ENCODE measurements around the gene DNMT3B. TPM values are rescaled to one million over a fixed set of nuclear protein-coding genes. Genes with fewer than 3 reads are reported as not detected.

DNMT3B gene
- total and polyA plus RNA-seq, 9 of the 15 experiments (the other 6 are each of a cell fraction or from before 2014, with no cell fraction given) = 9.3 to 74.8 (median 49.1) TPM

- Histone ChIP-seq H3K9ac (ENCODE audit: insufficient read depth in 1 of 2, low read depth in 2 of 2, low read length in 2 of 2) (no peak overlapping the region), H3K27me3 (ENCODE audit: control insufficient read depth in 2 of 2, insufficient read depth in 2 of 2, low read length in 2 of 2) (no peaks in the 10 kb centered on the region), H3K36me3 (ENCODE audit: control insufficient read depth, insufficient read depth, low read length) (peaks cover 100% of the 10 kb centered on the region), H3K79me2 (ENCODE audit: control insufficient read depth, insufficient read depth, low read length) (no peaks in the 10 kb centered on the region), H3K4me2 (ENCODE audit: insufficient read depth, low read length) (no peak overlapping the region), H3K4me1 (replicated peaks in 1 of 2; ENCODE audit: control insufficient read depth in 2 of 2, insufficient read depth in 2 of 2, low read length in 2 of 2) (no peaks in the 10 kb centered on the region), H3K27ac (ENCODE audit: extremely low read depth, low read depth, low read length) (no peak overlapping the region), H3K9me1 (ENCODE audit: control insufficient read depth, insufficient read depth, low read length) (no peaks in the 10 kb centered on the region), H2AFZ (ENCODE audit: low read depth, low read length) (no peak overlapping the region), H3K4me3 (no peak overlapping the region), H4K20me1 (replicated peaks; ENCODE audit: control insufficient read depth, insufficient read depth, low read length) (no peaks in the 10 kb centered on the region), H3K9me3 (replicated peaks; ENCODE audit: control insufficient read depth, insufficient read depth, low read depth, low read length) (no peaks in the 10 kb centered on the region)
- 91% methylated on average over 22 of the region's 23 CpGs for WGBS (ENCODE audit: insufficient coverage, low coverage, missing lambda C conversion rate)
- ATAC-seq = no peak
- POLR2A ChIA-PET = interaction anchor here (0.6 to 1.4 kb wide), 5 partner anchors 10 to 418 kb away, joined by 3 to 7 read pairs (median 3); no protein-coding TSS in a partner anchor
- no TSS peak for BruUV-seq (replicated peaks)
- DNase-seq (ENCODE audit: extremely low read depth in 1 of 4, low spot score in 3 of 4) = no peak
- intact Hi-C loops (cut with micrococcal nuclease) = loop anchor here (10.0 kb wide), 1 partner anchor 296 kb away; no protein-coding TSS in a partner anchor
- CTCF ChIA-PET (ENCODE audit: low intra/inter-chr PET ratio) = no interaction called here
- FAIRE-seq = no peak
- in situ Hi-C loops (cut with MboI) = no loop called here
- TF ChIP-seq ZNF589 (CRISPR knock-in tag; IDR thresholded peaks at IDR 0.05; ENCODE audit: low read depth) (no peak), ETV1 (tag; conservative IDR thresholded peaks at IDR 0.05; ENCODE audit: low read depth) (no peak), ZNF592 (IDR thresholded peaks at IDR 0.05) (no peak), CHD1 (IDR thresholded peaks at IDR 0.05; ENCODE audit: low read length) (no peak), DEAF1 (CRISPR knock-in tag; IDR thresholded peaks at IDR 0.05) (no peak), ERF (CRISPR knock-in tag; IDR thresholded peaks at IDR 0.05) (no peak), ZFP1 (CRISPR knock-in tag; IDR thresholded peaks at IDR 0.05) (no peak), C11orf30 (IDR thresholded peaks at IDR 0.05; ENCODE audit: low read depth) (no peak), ARID4B (CRISPR knock-in tag; IDR thresholded peaks at IDR 0.05) (no peak), SETDB1 (IDR thresholded peaks at IDR 0.05; ENCODE audit: low read length) (no peak), SMARCA5 (IDR thresholded peaks at IDR 0.05) (no peak)
These were observed 36.1 kb downstream of the DNMT3B start for GRCh38 chr20:32798046-32798981.

Data from K562 (cell line).